HG03460 (cell line): ENCODE data around the gene VCP.

Source experiments
- ATAC-seq: cut with Tn5 transposase; IDR thresholded peaks from one replicate; pipeline ENCODE4 v1.9.1; 2021; ENCODE audit not compliant: unreplicated experiment

Gene VCP

DNA sequence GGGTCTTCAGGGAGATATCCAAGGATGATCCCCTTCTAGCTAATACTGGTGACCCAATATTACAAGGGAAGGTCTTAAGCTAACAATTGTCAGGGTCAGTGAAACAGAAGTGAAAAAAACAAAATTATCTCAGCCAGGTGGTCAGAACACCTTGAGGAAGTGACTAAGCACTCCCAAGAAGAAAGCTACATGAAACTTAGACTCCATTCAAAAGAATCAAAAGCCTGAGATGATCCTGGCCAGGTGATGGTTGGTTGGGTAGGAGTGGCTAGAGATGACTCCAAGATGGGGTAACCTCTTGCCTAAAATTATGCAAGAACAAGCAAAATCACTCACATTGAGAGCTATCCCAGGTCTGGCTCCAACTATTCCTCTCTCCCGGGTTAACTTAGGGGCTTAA, 5.4 kb downstream of the VCP start:
- ATAC-seq, result no peak

DNA sequence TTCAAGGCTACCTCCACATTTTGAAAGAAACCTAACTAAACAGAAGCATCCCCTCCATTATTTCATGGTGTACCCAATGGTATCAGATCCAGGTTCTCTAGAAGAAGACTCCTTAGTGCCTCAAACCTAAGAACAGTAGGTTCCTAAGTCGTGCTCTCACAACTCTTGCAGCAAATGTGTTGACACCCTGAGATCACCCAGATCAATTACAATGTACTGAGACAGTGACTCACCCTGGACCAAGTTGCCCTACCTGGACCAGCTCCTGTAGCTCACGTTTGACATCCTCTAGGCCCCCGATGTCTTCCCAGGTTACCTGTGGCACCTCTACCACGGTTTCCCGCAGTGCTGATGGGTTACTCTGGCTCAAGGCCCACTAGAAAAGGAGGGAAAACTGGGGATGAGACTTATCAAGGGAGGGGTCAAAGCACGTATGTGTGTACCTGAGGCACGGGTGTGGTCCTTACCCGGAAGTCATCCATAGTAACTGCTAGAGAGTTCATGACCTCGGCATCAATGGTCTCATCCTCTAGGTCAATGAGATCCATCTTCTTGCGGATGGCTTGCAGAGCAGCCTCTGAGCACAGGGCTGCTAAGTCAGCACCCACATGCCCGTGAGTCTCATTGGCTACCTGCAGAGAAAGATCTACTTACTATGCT, 11.7 kb downstream of the VCP start:
- ATAC-seq, result no peak

DNA sequence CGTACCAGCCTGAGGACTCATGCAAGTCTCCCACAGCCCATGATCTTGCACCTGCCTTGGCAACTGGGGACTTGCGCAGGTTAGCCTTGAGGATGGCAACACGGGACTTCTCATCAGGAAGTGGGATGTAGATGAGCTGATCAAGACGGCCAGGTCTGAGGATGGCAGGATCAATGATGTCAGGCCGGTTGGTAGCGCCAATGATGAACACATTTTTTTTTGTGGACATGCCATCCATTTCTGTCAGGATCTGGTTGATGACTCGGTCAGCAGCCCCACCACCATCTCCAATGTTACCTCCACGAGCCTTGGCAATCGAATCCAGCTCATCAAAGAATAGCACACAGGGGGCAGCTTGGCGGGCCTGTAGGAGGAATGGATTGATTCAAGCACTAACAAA, 13.0 kb downstream of the VCP start:
- no peak for ATAC-seq

DNA sequence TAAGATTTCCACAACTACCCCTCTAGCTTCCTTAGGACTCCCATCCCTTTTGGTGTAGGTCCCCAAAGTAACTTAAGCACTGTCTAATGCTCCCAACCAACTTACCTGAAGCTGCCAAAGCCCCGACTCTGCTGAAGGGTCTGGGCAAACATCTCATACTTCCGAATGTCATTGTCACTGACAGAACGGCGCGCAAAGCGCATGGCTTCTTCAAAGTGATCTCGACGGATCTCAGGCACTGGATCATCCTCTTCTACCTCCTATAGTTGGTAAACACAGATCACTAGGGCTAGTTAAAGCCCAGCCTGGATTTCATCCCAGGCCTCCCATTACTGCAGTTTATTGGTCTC, 15.2 kb downstream of the VCP start:
- ATAC-seq, result no peak

DNA sequence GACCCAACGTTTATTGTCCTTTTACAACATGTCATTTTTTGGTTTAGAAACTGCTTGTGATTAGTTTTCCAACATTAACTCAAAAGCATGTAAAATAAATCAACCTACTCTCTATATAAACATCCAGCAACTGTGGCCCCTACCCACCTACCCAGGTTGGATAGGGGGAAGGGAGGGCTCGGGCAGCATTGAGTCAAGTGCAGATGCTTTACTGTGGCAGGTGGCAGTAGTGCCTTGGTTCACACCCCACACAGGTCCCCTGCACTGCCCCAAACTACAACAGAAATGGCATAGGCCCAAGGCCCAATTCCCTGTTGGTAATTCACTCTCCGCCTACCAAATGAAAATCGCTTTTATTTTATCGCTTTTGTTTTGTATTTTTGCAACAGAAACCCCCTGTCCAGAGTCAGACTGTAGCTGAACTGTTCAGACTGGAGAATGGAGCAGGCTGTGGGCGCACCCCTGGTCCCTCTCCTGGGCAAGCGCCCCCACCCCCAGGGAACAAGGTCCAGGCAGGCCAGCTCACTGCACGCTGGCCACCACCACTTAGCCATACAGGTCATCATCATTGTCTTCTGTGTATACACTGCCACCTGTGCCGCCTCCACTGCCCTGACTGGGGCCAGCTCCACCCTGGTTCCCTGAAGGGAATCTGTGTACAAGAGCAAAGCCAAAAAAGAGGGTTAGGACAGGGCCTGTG, 15.7 kb downstream of the VCP start:
- no peak for ATAC-seq

DNA sequence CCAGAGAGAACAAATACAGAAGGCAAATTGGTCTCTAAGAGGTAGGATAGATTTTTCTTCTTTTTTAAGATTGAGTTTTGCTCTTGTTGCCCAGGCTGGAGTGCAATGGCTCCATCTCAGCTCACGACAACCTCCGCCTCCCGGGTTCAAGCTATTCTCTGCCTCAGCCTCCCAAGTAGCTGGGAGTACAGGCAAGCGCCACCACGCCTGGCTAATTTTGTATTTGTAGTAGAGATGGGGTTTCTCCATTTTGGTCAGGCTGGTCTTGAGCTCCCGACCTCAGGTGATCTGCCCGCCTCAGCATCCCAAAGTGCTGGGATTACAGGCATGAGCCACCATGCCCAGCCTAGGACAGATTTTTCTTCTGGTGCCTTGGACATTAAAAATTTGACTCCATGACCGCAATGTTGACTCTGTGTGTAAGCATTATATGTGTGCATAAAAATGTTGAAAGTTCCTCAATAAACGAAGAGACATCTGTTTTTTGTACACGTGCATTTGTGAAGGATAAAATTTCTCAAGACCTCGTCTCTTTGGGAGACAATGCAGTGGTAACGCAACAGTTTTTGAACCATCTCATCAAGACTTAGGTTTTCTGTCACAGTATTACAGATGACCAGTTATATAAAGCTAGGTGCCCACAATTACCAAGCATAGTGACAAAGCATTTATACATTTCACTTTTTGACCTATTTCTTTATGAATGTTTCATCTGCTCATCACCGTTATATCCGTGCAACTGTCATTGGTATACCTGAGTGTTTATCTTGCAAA, 17.4 kb downstream of the VCP start:
- ATAC-seq, result no peak

DNA sequence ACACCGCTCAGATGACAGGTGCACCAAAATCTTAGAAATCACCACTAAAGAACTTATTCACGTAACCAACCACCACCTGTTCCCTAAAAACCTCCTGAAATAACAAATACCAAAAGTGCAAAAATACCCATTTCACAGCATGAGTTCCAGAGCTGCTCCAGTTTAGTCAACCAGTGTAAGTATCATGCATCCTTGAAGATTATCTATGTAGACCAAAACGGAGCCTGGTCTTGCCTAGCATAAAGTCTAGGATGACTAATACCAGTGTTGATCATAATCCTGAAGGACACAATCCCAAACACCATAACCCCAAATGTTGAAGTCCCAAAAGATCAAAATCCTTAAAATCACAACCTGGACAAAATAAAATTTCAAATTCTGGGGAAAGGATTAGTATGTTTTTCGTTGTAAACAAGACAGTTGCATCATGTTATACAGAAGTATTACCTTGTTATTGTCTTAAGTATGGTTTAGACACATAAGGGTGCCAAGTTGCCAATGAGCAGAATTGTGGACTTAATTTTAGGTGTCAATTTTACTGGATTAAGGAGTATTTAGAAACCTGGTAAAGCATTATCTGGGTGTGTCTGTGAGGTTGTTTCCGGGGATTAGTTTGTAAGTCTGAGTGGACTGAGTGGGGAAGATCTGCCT, 18.1 kb downstream of the VCP start:
- no peak for ATAC-seq

DNA sequence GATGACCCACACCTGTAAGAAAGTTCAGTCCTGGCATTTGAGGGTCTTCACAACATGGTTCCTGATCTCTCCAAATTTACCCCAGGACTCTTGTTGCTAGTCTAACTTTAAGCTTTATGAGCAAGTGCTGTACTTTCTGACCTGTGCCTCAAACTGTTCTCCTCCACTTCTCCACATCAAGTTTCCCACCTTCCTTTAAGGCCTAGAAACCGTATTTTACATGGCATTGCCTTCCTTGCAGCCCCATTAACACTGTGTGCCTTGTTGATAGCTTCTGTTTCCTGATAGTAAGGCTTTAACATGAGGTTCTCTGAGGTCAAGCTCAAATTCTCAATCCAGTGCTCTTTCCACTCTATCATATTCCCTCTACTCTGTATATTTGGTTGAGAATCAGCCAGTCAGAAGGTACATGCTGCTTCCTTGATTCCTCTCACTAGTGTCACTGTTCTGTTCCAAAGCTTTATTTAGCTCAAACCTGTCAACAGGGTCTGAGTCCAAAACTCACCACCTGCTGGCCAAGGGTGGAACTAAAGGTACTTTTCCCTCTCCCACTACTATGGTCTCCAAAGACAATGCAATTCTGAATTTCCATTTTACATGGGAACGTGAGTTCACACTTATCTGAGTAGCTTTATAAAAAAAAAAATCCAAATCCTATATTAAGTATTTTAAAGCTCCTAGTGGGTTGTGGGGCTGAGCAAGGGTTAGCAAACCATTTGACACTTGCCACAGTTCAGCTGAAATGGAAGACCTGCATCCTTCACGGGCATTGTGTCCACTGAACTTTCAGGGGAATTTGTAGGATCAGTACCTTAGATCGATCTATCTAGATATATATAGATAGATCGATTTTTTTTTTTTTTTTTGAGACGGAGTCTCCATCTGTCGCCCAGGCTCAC, 21.1 kb downstream of the VCP start:
- ATAC-seq, result no peak

DNA sequence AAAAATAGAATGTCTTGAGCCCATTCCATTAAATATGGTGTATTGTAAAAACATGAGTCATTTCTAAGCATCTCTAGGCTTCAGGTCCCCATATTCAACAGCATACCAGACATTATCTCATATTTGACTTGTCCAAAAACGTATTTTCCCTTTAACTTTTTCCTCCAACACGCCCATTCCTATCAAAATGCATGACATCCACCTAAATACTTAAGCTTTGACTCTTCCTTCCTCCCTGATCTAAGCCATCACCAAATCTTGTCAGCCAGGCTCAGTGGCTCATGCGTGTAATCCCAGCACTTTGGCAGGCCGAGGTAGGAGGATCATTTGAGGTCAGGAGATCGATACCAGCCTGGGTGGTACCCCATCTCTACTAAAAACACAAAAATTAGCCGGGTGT, 23.9 kb downstream of the VCP start:
- ATAC-seq, result no peak

DNA sequence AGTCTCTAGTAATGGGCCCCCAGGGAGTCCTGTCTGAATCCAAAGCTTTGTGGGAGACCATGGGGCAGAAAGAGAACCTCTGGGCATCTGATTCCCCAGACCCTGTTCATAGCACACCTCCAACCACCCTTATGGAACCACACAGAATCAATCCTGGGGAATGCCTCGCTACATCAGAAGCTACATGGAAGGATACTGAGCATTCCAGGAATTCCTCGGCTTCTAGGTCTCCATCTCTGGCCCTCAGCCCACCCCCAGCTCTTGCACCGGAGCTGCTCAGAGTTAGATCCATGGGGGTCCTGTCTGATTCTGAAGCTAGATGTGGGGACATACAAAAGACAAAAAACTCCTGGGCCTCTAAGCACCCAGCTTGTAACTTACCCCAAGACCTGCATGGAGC, 28.4 kb downstream of the VCP start:
- no peak for ATAC-seq

DNA sequence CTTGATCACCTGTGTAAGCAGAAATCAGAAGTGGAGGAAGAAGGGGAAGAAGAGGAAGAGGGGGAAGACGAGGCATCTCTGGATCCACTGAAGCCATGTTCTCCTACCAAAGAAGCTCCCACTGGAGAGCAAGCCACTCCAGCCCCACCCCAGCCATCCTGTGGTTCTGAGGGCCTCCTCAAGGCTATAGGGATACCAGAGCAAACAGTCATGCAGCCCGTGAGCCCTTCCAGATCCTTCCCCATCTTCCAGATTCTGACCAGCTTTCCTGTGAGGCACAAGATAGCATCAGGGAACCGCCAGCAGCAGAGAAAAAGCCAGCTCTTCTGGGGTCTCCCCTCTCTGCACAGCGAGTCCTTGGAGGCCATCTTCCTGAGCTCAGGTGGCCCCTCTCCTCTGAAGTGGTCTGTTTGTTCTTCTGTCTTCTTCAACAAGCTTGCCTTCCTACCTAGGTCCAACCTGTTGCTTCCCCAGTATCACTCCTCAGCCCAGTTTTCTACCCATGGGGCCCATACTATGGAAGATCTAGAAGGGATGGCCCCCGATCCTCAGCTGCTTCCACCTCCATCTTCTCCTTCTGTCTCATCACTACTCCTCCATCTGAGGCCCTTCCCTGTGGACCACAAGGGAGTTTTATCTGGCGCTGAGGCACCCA, 29.4 kb downstream of the VCP start:
- no peak for ATAC-seq

DNA sequence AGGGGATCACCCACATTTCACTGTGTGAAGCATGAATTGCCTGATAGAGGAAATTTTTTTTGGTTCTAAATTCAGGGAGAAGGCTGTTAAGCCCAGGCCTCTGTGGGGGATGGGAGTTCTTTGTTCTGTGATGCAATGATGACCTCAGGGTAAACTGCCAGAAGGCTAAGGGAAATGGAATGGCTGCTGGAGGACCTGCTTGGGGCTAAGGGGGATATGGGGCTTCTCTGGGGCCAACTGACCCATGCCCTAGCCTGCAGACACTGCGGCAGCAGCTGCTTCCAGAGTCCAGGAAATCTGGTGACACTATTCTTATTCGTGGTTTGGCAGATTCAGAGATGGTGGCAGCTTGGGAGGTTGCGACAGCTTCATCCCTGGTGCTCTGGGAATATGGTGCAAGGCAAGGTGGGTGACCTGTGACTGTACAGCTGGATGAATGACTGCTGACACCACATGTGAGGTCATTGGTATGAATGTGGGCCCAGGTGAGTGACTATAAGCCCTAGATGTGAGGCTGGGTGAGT, 30.3 kb downstream of the VCP start:
- ATAC-seq, result no peak

DNA sequence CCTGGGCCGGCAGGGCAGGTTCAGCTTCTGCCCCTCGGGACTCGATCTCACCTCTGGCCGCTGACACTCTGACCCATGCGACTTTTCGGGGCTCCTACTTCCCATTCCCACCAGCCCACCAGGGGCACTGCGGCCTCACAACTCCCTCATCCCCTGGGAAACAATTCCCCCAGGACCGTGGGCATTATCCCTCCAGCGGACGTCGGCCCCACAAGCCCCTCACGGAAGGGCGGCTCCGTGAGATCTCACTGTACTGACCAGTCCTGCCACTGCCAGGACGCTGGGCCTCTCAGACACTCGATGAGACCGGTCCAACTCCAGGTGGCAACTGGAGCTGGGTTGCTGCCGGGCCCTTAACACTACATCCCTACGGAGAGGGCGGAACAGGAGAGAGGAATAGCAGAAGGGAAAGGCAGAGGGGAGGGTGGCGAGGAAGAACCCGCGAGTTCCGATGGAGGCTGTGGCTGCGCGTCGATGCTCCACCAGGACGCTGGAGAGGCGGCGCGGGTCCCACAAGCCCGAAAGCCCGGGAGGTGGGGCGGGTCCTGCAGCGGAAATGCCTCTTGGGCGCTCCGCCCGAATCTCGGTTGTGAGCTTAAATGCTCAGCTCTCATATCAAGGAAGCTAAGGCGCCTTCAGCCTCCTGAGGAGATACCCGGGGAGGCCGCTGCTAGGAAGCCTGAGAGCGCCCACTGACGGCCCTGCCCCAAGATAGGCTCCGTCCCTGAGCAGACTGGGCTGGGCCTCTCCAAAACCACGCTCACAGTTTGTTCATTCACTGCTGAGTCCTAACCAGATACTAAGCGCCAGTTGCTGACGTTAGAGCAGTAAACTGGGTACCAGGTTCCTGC, 36.3 kb downstream of the VCP start:
- ATAC-seq, result no peak

DNA sequence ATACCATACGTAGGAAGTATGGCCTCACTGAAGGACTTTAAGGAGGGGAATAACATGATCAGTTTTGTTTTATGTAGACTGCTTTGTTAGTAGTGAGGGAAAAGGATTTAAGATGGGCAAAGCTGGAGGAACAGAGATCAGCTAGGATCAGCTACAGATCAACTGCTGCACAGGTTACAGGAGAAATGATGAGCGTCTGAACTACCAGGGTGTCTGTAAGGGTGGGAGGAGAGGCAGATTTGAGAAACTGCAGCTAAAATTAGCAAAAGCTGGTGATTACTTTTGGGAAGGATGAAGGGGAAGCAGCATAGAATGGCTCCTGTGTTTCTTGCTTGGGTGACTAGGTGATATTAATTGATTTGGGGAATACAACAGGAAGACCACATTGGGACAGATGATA, 39.3 kb downstream of the VCP start:
- no peak for ATAC-seq

DNA sequence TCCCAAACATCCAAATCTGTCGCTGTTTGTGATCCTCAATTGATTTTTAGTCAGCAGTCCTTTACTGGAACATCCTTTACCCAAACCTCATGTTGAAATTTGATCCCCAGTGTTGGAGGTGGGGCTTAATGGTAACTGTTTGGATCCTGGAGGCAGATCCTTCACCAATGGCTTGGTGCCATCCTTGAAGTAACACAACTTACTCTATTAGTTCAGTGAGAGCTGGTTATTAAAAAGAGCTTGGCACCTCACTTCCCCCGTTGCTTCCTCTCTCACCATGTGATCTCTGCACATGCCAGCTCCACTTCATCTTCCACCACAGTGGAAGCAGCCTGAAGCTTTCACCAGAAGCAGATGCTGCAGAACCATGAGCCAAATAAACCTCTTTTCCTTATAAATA, 42.6 kb downstream of the VCP start:
- no peak for ATAC-seq

DNA sequence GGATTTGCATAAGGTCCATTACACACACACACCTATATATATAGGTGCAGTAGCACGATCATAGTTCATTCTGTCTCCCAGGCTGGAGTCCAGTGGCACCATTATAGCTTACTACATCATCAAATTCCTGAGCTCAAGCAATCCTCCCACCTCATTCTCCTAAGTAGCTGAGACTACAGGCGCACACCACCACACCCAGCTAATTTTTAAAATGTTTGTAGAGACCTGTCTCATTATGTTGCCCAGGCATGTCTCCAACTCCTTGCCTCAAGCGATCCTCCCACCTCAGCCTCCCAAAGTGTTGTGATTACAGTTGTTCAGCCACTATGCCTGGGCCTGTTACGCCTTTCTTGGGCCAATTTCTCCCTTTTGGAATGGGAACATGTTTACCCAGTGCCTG, 43.2 kb downstream of the VCP start:
- ATAC-seq, result no peak

DNA sequence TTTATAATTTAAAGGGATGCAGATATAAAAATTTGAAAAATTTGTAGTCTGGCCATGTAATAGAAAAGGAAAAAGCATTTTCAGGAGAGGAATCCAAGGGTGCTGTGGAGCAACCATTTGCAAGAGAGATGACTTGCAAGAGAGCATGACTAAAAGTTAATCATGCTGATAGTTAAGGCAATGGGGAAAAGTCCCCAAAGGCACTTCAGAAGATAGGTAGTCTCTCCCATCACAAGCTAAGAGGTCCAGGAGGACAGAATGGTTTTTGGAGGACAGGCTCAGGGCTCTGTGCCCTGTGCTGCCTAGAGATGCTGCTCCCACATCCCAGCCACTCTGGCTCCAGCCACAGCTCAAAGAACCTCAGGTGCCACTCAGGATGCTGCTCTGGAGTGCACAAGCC, 44.1 kb downstream of the VCP start:
- no peak for ATAC-seq

DNA sequence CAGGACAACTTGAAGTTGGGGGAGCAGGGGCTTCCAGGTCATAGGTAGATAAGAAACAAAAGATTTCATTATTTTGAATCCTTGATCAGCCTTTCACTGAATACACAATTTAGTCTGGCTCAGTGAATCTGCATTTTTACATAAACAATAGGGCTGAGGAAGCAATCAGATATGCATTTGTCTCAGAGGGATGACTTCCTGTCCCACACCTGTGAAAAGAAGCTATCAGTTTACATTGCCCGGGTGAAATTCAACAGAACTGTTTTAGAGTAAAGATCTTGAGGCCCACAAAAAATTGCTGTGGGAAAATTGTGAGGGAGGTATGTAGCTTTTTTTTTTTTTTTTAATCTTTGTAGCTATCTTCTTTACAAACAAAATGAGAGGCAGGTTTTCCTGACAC, 44.6 kb downstream of the VCP start:
- ATAC-seq, result no peak

DNA sequence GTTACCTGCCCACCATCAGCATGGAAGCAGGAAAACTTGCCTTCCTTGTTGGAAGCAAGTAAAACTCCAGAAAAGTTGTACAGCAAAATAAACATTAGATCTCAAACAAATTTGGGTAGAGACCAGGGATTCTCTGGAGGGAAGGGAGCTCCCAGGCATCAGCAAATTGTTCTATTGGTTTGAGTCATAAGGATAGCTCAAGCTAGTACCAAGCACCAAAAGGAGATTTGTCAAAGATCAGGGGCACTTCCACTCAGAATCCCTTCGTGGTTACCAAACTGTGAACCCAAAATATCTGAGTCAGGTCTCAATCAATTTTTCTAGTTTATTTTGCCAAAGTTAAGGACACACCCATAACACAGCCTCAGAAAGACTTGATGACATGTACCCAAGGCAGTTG, 45.1 kb downstream of the VCP start:
- no peak for ATAC-seq
